Thyroid gland (tissue), 4 donors: ENCODE data around the gene SIRPD. TPM values are rescaled to one million over a fixed set of nuclear protein-coding genes. Genes with fewer than 3 reads are reported as not detected.

Experiments
- DNase-seq, 2 donors: peaks; one replicate each; pipeline ENCODE4 v3.0.0-alpha.2; 2019
- H3K27ac ChIP-seq, 3 donors: fragments of 200-600 bp; sonication (generic); 1 replicate in 2 of 3; 2 replicates in 1 of 3; pipeline ENCODE4 v1.5.1; 2016 to 2019; ENCODE audit warnings: mild to moderate bottlenecking in 1 of 3, moderate library complexity in 1 of 3
- H3K27me3 ChIP-seq: fragments of 200-600 bp; sonication (generic); one replicate; pipeline ENCODE4 v1.5.1; 2019
- H3K36me3 ChIP-seq, 2 donors: fragments of 200-600 bp; sonication (generic); one replicate each; pipeline ENCODE4 v1.5.1; 2016 to 2019
- H3K4me1 ChIP-seq, 2 donors: fragments of 200-600 bp; sonication (generic); one replicate each; pipeline ENCODE4 v1.5.1; 2017 to 2019
- H3K4me3 ChIP-seq, 3 donors: fragments of 200-600 bp; sonication (generic); replicated peaks in 1 of 3; 1 replicate in 2 of 3; 2 replicates in 1 of 3; pipeline ENCODE4 v1.5.1; 2016; ENCODE audit warnings: mild to moderate bottlenecking in 1 of 3
- H3K9me3 ChIP-seq: fragments of 200-600 bp; sonication (generic); one replicate; pipeline ENCODE4 v1.5.1; 2017
- POLR2A ChIP-seq, 2 donors: fragments of 450-650 bp; IDR thresholded peaks; one replicate each; pipeline ENCODE4 v1.6.1; 2017; ENCODE audit warnings: antibody characterized with exemption in 2 of 2, mild to moderate bottlenecking in 2 of 2, moderate library complexity in 1 of 2
- WGBS, 2 donors: methylation state at CpG; one replicate each; pipeline ENCODE4 v1.1.5; 2017; 5-methylcytosine and 5-hydroxymethylcytosine counted together
- intact Hi-C: fragments of 100-400 bp; cut with DNase I; formaldehyde crosslinking; loops from one replicate; pipeline ENCODE4 v1.15.1; 2023
- small RNA-seq: library from RNA; depleted of rRNA; stranded (forward); fragments of <200 nt; gene quantifications from one replicate; pipeline ENCODE3, GENCODE V24; 2016
- total RNA-seq, 4 donors: library from RNA; depleted of rRNA; stranded (reverse); fragments of >200 nt; gene quantifications; one replicate each; pipeline ENCODE4 v1.2.3, GENCODE V29; 2016
- TF ChIP-seq, protein P1 (sequence below), 6 experiments: fragments of 200-600 bp in 3 of 6; fragments of 450-650 bp in 3 of 6; sonication (generic) in 3 of 6; IDR thresholded peaks; one replicate each; pipeline ENCODE4 v1.5.1; 2016 to 2019; ENCODE audit warnings: antibody characterized with exemption in 6 of 6, mild to moderate bottlenecking in 2 of 6, inconsistent platforms in 1 of 6, moderate library complexity in 1 of 6

The SIRPD gene
- total RNA-seq, 4 donors from 2014 or later: not detected

DNA sequence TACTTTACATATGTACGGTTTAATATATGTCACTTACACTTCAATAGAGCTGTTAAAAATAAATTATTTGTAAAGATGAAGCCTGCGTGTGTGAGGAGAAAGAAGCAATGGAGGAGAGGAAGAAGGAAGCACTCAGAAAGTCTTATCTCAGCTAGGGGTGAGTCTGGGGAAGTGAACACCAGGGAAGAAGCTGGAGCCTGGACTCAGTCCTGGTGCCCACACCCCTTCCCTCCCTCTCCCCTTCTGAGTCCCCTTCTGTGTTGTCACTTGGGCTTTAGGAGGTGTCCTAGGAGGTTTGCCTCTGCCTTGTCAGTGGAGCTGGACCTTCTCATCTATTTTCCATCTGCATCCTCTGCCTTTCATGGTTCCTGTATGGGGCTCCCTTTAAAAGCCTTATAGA, 68.2 kb downstream of the SIRPD start:
- no peak overlapping the region for H3K4me3 ChIP-seq
- no peaks in the 10 kb centered on the region for H3K36me3 ChIP-seq
- no peak for DNase-seq
- H3K9me3 ChIP-seq: no peaks in the 10 kb centered on the region
- TF ChIP-seq, protein P1, sequence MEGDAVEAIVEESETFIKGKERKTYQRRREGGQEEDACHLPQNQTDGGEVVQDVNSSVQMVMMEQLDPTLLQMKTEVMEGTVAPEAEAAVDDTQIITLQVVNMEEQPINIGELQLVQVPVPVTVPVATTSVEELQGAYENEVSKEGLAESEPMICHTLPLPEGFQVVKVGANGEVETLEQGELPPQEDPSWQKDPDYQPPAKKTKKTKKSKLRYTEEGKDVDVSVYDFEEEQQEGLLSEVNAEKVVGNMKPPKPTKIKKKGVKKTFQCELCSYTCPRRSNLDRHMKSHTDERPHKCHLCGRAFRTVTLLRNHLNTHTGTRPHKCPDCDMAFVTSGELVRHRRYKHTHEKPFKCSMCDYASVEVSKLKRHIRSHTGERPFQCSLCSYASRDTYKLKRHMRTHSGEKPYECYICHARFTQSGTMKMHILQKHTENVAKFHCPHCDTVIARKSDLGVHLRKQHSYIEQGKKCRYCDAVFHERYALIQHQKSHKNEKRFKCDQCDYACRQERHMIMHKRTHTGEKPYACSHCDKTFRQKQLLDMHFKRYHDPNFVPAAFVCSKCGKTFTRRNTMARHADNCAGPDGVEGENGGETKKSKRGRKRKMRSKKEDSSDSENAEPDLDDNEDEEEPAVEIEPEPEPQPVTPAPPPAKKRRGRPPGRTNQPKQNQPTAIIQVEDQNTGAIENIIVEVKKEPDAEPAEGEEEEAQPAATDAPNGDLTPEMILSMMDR (IDR thresholded peaks at IDR 0.05): no peak
- no peak for TF ChIP-seq POLR2A (IDR thresholded peaks at IDR 0.05)
- H3K27me3 ChIP-seq: no peaks in the 10 kb centered on the region
- H3K4me1 ChIP-seq: no peaks in the 10 kb centered on the region
- intact Hi-C loops: no loop called here
- WGBS, 2 donors: 78 to 80% methylated on average over 2 of the region's 2 CpGs
- H3K27ac ChIP-seq: no peak overlapping the region

DNA sequence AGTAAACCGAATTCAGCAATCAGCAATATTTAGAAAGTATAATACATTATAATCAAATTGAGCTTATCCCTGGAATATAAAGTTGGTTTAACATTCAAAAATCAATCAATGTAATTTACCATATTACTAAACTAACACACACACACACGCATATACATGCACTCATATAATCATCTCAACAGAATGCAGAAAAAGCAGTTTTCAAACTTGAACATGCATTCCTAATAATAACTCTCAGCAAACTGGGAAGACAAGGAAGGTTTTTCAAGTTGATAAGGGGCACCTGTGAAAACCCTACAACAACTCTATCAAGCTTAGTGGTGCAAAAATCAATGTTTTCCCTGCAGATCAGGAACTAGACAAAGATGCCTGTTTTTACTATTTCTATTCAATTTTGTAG, 70.9 kb downstream of the SIRPD start:
- Histone ChIP-seq H3K27ac (no peak overlapping the region), H3K4me3 (no peak overlapping the region), H3K27me3 (no peaks in the 10 kb centered on the region), H3K9me3 (no peaks in the 10 kb centered on the region), H3K36me3 (no peaks in the 10 kb centered on the region), H3K4me1 (no peaks in the 10 kb centered on the region)
- WGBS, 2 donors: 78 to 84% methylated on average over 2 of the region's 2 CpGs
- no peak for TF ChIP-seq POLR2A (IDR thresholded peaks at IDR 0.05)
- TF ChIP-seq, protein P1 (IDR thresholded peaks at IDR 0.05): no peak
- no peak for DNase-seq
- intact Hi-C loops: no loop called here

DNA sequence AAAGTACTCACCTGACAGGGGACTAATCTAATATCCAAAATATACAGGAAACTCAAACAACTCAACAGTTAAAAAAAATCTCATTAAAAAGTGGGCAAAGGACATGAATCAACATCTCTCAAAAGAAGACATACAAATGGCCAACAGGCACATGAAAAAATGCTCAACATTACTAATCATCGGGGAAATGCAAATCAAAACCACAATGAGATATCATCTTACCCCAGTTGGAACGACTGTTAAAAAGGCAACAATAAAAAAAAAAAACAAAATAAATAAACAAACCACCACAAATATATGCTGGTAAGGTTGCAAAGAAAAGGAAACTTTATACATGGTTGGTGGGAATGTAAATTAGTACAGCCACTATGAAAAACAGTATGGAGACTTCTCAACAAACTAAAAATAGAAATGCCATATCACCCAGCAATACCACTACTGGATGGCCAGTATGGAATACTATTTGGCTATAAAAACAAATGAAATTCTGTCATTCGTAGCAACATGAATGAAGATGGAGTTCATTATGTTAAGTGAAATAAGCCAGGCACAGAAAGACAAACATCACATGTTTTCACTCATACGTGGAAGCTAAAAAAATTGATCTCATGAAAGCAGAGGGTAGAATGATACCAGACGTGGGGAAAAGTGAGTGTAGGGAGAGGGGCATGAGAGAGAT, 72.9 kb downstream of the SIRPD start:
- H3K27me3 ChIP-seq: no peaks in the 10 kb centered on the region
- no peak overlapping the region for H3K27ac ChIP-seq
- H3K4me3 ChIP-seq: no peak overlapping the region
- H3K4me1 ChIP-seq: no peaks in the 10 kb centered on the region
- intact Hi-C loops: no loop called here
- no peaks in the 10 kb centered on the region for H3K36me3 ChIP-seq
- H3K9me3 ChIP-seq: no peaks in the 10 kb centered on the region
- WGBS, 2 donors: 51 to 54% methylated on average over 5 of the region's 5 CpGs
- TF ChIP-seq, protein P1 (IDR thresholded peaks at IDR 0.05): no peak
- no peak for TF ChIP-seq POLR2A (IDR thresholded peaks at IDR 0.05)
- DNase-seq: no peak

Small RNAs within 50 kb of the gene (small RNA-seq; reads per million reads assigned to genes)
- gene RNU6-917P: not detected

Other genes with a start within 250 kb of the SIRPD start
- gene SDCBP2, start 228.6 kb downstream of the SIRPD start, total RNA-seq: 10 to 100 TPM; 18.0 to 37.6 (median 34.7) TPM
- 100 to 1,000 TPM; 142 to 272 (median 189) TPM for gene FKBP1A, start 164.7 kb downstream of the SIRPD start, total RNA-seq
- 10 to 100 TPM; 42.2 to 51.3 (median 48.8) TPM for gene NSFL1C, start 90.9 kb downstream of the SIRPD start, total RNA-seq
- 1 to 10 TPM; 1.3 to 4.5 (median 2.3) TPM for gene SIRPB2, start 66.3 kb downstream of the SIRPD start, total RNA-seq
- 1 to 10 TPM in 2 of 4 donors, under 1 TPM in 1, not detected in 1; 0.54 to 5.8 (median 3.2) TPM for gene SIRPB1, start 62.3 kb upstream of the SIRPD start, total RNA-seq
- not detected for gene SIRPG, start 100.1 kb upstream of the SIRPD start, total RNA-seq